Left lung (tissue), 10 donors: ENCODE results near the gene IL3RA. TPM values are rescaled to one million over a fixed set of nuclear protein-coding genes. Genes with fewer than 3 reads are reported as not detected.

ENCODE experiments used
- ATAC-seq: fragments of 200-7000 bp; cut with Tn5 transposase; one replicate; pipeline ENCODE4 v1.9.1; 2020; ENCODE audit warnings: moderate library complexity
- DNase-seq, 4 donors: peaks; one replicate each; pipeline ENCODE4 v3.0.0-alpha.2; 2013 to 2020
- H3K27ac ChIP-seq, 2 donors: fragments of 200-600 bp; sonication (generic) in 1 of 2; one replicate each; pipeline versions ENCODE4 v1.5.0 to v1.8.0; 2020 to 2021
- H3K27me3 ChIP-seq, 2 donors: fragments of 200-600 bp; sonication (generic) in 1 of 2; one replicate each; pipeline versions ENCODE4 v1.5.0 to v1.8.0; 2020 to 2021
- H3K36me3 ChIP-seq, 2 donors: fragments of 200-600 bp; sonication (generic) in 1 of 2; one replicate each; pipeline versions ENCODE4 v1.5.0 to v1.8.0; 2020 to 2021
- H3K4me1 ChIP-seq, 2 donors: fragments of 200-600 bp; one replicate each; pipeline ENCODE4 v1.8.0; 2021
- H3K4me3 ChIP-seq, 2 donors: fragments of 200-600 bp; sonication (generic) in 1 of 2; one replicate each; pipeline versions ENCODE4 v1.5.0 to v1.8.0; 2020 to 2021; ENCODE audit warnings: mild to moderate bottlenecking in 1 of 2
- H3K9me3 ChIP-seq, 2 donors: fragments of 200-600 bp; sonication (generic) in 1 of 2; one replicate each; pipeline versions ENCODE4 v1.5.0 to v1.8.0; 2020 to 2021
- CTCF ChIP-seq, 2 donors: fragments of 200-600 bp; sonication (generic) in 1 of 2; IDR thresholded peaks; one replicate each; pipeline versions ENCODE4 v1.5.0 to v1.8.0; 2021; ENCODE audit warnings: antibody characterized with exemption in 2 of 2
- intact Hi-C, 2 donors: fragments of 100-400 bp; cut with DNase I; formaldehyde crosslinking; loops; one replicate each; pipeline versions ENCODE4 v1.11.2 to v1.14.2; 2022
- polyA plus RNA-seq, 6 donors: library from polyadenylated mRNA; unstranded; fragments of 120-200 nt; gene quantifications; one replicate each; pipeline ENCODE4 v1.2.1, GENCODE V29; 2013; ENCODE audit not compliant: insufficient read length in 6 of 6
- total RNA-seq, 2 donors: library from RNA; stranded (reverse); fragmentation: NEBNext Ultra II Directional; extraction: Animal tissue kit (Norgen Biotek cat#: 25700); gene quantifications; one replicate each; pipeline ENCODE4 v1.2.1, GENCODE V29; 2021
- donor health status: DM: no; HTN: yes; CAD: no.
- donor health status: DM: no; HTN: no; CAD: no.

IL3RA gene
- total and polyA plus RNA-seq, 8 donors = 13.9 to 26.6 (median 24.5) TPM

- H3K4me3 ChIP-seq = no peak overlapping the region
- no peak for TF ChIP-seq CTCF (IDR thresholded peaks at IDR 0.05)
- DNase-seq (peak in 1 of 4 donors; percentile 66), ATAC-seq (no peak)
- no peaks in the 10 kb centered on the region for H3K4me1 ChIP-seq
- peaks cover 0 to 59% of the 10 kb centered on the region in 2 donors for H3K36me3 ChIP-seq
- intact Hi-C loops = no loop called here
- H3K9me3 ChIP-seq = peaks cover 0 to 25% of the 10 kb centered on the region in 2 donors
- no peaks in the 10 kb centered on the region for H3K27me3 ChIP-seq
- no peak overlapping the region for H3K27ac ChIP-seq
Observed at GRCh38 chrX:1417921-1418771, 81.6 kb downstream of the IL3RA start.

- Histone ChIP-seq H3K27ac (no peak overlapping the region), H3K9me3 (peaks cover 0 to 28% of the 10 kb centered on the region in 2 donors), H3K4me3 (no peak overlapping the region), H3K4me1 (no peaks in the 10 kb centered on the region), H3K27me3 (no peaks in the 10 kb centered on the region), H3K36me3 (peaks cover 0 to 53% of the 10 kb centered on the region in 2 donors)
- peak in 1 of 4 donors; percentile 70 for DNase-seq
- intact Hi-C loops = no loop called here
- no peak for ATAC-seq
- no peak for TF ChIP-seq CTCF (IDR thresholded peaks at IDR 0.05)
Observed at GRCh38 chrX:1418901-1419544, 82.4 kb downstream of the IL3RA start.

GRCh38 chrX:1419545-1420355 lies 83.2 kb downstream of the IL3RA start:
- no peak for TF ChIP-seq CTCF (IDR thresholded peaks at IDR 0.05)
- H3K27ac ChIP-seq = no peak overlapping the region
- DNase-seq (peak in 1 of 4 donors; percentile 56), ATAC-seq (no peak)
- H3K4me3 ChIP-seq = no peak overlapping the region
- H3K4me1 ChIP-seq = no peaks in the 10 kb centered on the region
- H3K36me3 ChIP-seq = peaks cover 0 to 46% of the 10 kb centered on the region in 2 donors
- H3K27me3 ChIP-seq = no peaks in the 10 kb centered on the region
- peaks cover 0 to 28% of the 10 kb centered on the region in 2 donors for H3K9me3 ChIP-seq
- intact Hi-C loops = no loop called here

GRCh38 chrX:1420371-1420770 lies 83.8 kb downstream of the IL3RA start:
- intact Hi-C loops = no loop called here
- Histone ChIP-seq H3K4me1 (no peaks in the 10 kb centered on the region), H3K36me3 (peaks cover 0 to 51% of the 10 kb centered on the region in 2 donors), H3K4me3 (no peak overlapping the region), H3K9me3 (peaks cover 0 to 28% of the 10 kb centered on the region in 2 donors), H3K27me3 (no peaks in the 10 kb centered on the region), H3K27ac (no peak overlapping the region)
- DNase-seq = no peak
- no peak for TF ChIP-seq CTCF (IDR thresholded peaks at IDR 0.05)
- no peak for ATAC-seq
